IPS-18a (cell line): ENCODE data around the gene SAP30BP.

Experiments
- H3K27ac ChIP-seq: one replicate; pipeline ENCODE4 v1.5.1; 2013; ENCODE audit warnings: low read length
- H3K27me3 ChIP-seq: one replicate; pipeline ENCODE4 v1.6.1; 2013; ENCODE audit warnings: mild to moderate bottlenecking, low read length; ENCODE audit not compliant: control insufficient read depth, insufficient read depth
- H3K36me3 ChIP-seq: one replicate; pipeline ENCODE4 v1.6.1; 2013; ENCODE audit warnings: low read depth, low read length; ENCODE audit not compliant: control insufficient read depth
- H3K4me1 ChIP-seq: one replicate; pipeline ENCODE4 v1.6.1; 2013; ENCODE audit warnings: low read depth, low read length; ENCODE audit not compliant: control insufficient read depth
- H3K4me3 ChIP-seq: one replicate; pipeline ENCODE4 v1.5.1; 2013; ENCODE audit warnings: low read length
- H3K9ac ChIP-seq: one replicate; pipeline ENCODE4 v1.6.1; 2013; ENCODE audit warnings: mild to moderate bottlenecking, low read length, moderate library complexity
- H3K9me3 ChIP-seq: one replicate; pipeline ENCODE4 v1.6.1; 2013; ENCODE audit warnings: low read depth, low read length; ENCODE audit not compliant: control insufficient read depth

Gene SAP30BP

GRCh38 chr17:75642182-75642783, 24.9 kb upstream of the SAP30BP start:
- no peaks in the 10 kb centered on the region for H3K9me3 ChIP-seq
- H3K9ac ChIP-seq: no peak overlapping the region
- H3K27ac ChIP-seq: no peak overlapping the region
- no peaks in the 10 kb centered on the region for H3K36me3 ChIP-seq
- H3K4me3 ChIP-seq: no peak overlapping the region
- H3K4me1 ChIP-seq: peaks cover 12% of the 10 kb centered on the region
- H3K27me3 ChIP-seq: no peaks in the 10 kb centered on the region

- no peaks in the 10 kb centered on the region for H3K27me3 ChIP-seq
- H3K4me3 ChIP-seq: no peak overlapping the region
- H3K4me1 ChIP-seq: peaks cover 12% of the 10 kb centered on the region
- no peaks in the 10 kb centered on the region for H3K9me3 ChIP-seq
- H3K36me3 ChIP-seq: no peaks in the 10 kb centered on the region
- H3K27ac ChIP-seq: no peak overlapping the region
- no peak overlapping the region for H3K9ac ChIP-seq
These were observed 24.1 kb upstream of the SAP30BP start for GRCh38 chr17:75642784-75643642.

DNA sequence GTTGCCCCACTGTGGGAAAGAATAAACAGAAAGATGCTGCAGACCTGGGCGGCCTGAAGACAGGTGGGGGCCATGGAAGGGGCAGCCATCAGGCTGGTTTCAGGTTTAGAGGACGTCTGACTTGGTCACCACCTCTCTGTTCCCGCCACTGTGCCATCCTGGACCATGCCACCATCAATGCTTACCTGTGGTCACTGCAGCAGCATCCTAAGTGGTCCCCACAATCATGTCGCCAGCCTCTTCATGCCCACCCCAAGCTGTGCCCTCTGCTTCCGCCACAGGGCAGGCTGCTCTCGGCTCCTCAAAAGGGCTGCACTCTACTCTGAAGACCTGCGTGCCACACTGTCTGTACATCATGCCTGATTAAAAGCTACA, 23.5 kb upstream of the SAP30BP start:
- H3K4me3 ChIP-seq: no peak overlapping the region
- no peaks in the 10 kb centered on the region for H3K9me3 ChIP-seq
- peaks cover 12% of the 10 kb centered on the region for H3K4me1 ChIP-seq
- H3K27ac ChIP-seq: no peak overlapping the region
- H3K9ac ChIP-seq: no peak overlapping the region
- no peaks in the 10 kb centered on the region for H3K27me3 ChIP-seq
- no peaks in the 10 kb centered on the region for H3K36me3 ChIP-seq

GRCh38 chr17:75645501-75645888, 21.6 kb upstream of the SAP30BP start:
- Histone ChIP-seq H3K27me3 (no peaks in the 10 kb centered on the region), H3K27ac (no peak overlapping the region), H3K4me1 (peaks cover 12% of the 10 kb centered on the region), H3K9me3 (no peaks in the 10 kb centered on the region), H3K36me3 (peaks cover 9% of the 10 kb centered on the region), H3K9ac (no peak overlapping the region), H3K4me3 (no peak overlapping the region)

DNA sequence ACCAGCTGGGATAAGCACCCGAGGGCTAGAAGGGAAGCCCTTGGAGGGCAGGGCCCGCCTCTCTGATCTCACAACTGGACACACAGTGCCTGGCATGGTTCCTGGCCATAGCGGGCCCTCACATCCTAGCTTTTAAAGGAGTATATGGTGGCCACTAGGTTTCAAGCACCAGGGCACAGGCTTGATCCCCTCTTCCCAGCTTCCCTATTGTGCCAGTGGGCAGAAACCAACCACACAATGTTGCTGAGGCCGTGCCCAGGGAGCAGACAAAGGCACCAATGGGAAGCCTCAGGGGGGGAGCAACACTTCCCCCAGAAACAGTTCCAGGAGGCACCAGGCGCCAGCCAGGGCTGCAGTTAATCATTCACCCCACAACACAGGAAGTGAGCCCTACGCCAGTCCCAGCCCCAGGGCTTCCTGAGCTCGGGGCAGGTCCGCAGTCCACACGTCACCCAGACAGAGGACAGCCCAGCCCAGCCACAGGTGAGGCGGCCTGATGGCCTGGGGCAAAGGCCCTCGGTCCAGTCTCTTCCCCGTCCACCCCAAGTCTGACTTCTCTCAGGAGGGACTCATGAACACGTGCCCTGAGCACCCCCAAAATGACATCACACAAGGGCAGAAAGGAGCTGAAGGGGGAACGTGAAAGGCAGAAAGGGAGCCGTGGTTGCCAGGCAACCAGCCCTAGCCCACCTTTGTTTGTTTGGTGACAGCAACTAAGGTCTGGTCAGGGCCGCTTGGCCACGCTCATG, 21.1 kb upstream of the SAP30BP start:
- H3K9me3 ChIP-seq: no peaks in the 10 kb centered on the region
- H3K27me3 ChIP-seq: no peaks in the 10 kb centered on the region
- peaks cover 15% of the 10 kb centered on the region for H3K36me3 ChIP-seq
- H3K4me1 ChIP-seq: peaks cover 12% of the 10 kb centered on the region
- H3K4me3 ChIP-seq: no peak overlapping the region
- no peak overlapping the region for H3K27ac ChIP-seq
- H3K9ac ChIP-seq: no peak overlapping the region

DNA sequence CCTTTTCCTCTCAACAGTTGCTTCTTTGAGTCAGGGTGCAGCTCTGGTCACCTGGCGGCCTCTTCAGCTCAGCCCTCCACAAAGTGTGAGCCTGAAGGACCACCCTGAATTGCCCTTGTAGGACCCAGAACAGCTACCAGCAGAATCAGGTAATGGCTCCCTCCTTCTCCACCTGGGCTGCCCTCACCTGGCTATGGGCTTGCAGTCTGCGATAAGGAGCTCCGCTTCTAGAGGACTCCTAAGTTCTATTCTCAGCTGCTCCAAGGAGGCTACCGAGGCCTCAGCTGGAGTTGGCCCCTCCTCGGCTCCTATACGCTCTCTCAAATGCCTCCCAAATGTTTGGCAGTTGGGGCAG, 20.5 kb upstream of the SAP30BP start:
- Histone ChIP-seq H3K27me3 (no peaks in the 10 kb centered on the region), H3K9me3 (no peaks in the 10 kb centered on the region), H3K4me3 (no peak overlapping the region), H3K4me1 (peaks cover 12% of the 10 kb centered on the region), H3K36me3 (peaks cover 16% of the 10 kb centered on the region), H3K27ac (no peak overlapping the region), H3K9ac (no peak overlapping the region)

DNA sequence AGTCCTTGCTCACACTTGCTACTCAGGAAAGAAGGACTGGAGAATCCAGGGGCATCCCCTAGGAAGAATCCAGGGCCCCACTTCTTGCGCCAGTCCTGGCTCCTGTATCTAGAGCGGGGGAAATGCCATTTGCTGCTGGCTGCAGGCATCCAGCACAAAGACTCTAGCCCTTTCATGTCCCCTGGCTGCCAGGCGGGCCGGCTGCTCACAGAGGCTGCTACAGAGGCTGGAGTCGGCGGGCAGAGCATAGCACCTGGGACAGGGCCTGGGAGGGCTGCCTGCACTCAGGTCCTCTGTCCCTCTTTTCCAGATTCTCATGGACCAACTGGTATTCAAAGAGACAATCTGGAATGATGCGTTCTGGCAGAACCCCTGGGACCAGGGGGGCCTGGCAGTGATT, 20.1 kb upstream of the SAP30BP start:
- H3K36me3 ChIP-seq: peaks cover 16% of the 10 kb centered on the region
- no peaks in the 10 kb centered on the region for H3K9me3 ChIP-seq
- no peak overlapping the region for H3K9ac ChIP-seq
- peaks cover 12% of the 10 kb centered on the region for H3K4me1 ChIP-seq
- H3K27ac ChIP-seq: no peak overlapping the region
- H3K4me3 ChIP-seq: no peak overlapping the region
- no peaks in the 10 kb centered on the region for H3K27me3 ChIP-seq

DNA sequence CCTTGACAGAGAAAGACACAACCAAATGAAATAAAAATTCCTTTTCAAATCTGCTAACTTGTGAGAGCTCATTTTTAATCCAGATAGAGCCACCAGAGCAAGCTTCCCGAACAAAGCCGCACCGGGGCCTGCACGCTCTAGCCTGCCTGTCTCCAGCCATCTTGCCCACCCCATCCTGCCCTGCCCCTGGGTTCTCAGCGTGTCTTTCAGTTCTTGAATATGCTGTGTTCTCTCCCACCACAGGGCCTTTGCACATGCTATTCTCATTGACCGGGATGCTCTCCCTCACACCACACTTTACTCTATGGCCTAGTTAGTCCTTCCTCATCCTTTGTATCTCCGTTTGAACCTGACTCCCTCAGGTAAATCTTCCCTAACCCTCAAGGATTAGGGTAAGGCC, 19.2 kb upstream of the SAP30BP start:
- Histone ChIP-seq H3K36me3 (peaks cover 16% of the 10 kb centered on the region), H3K4me1 (peaks cover 7% of the 10 kb centered on the region), H3K27ac (no peak overlapping the region), H3K9ac (no peak overlapping the region), H3K27me3 (no peaks in the 10 kb centered on the region), H3K9me3 (no peaks in the 10 kb centered on the region), H3K4me3 (no peak overlapping the region)

- Histone ChIP-seq H3K4me1 (no peaks in the 10 kb centered on the region), H3K4me3 (no peak overlapping the region), H3K9me3 (no peaks in the 10 kb centered on the region), H3K27me3 (no peaks in the 10 kb centered on the region), H3K36me3 (peaks cover 16% of the 10 kb centered on the region), H3K9ac (no peak overlapping the region), H3K27ac (no peak overlapping the region)
These were observed 17.5 kb upstream of the SAP30BP start for GRCh38 chr17:75649687-75650086.

GRCh38 chr17:75650874-75651273, 16.3 kb upstream of the SAP30BP start:
- H3K9me3 ChIP-seq: no peaks in the 10 kb centered on the region
- no peaks in the 10 kb centered on the region for H3K27me3 ChIP-seq
- H3K4me1 ChIP-seq: no peaks in the 10 kb centered on the region
- H3K9ac ChIP-seq: no peak overlapping the region
- no peak overlapping the region for H3K4me3 ChIP-seq
- peaks cover 16% of the 10 kb centered on the region for H3K36me3 ChIP-seq
- no peak overlapping the region for H3K27ac ChIP-seq

GRCh38 chr17:75652341-75652740, 14.8 kb upstream of the SAP30BP start:
- Histone ChIP-seq H3K36me3 (peaks cover 16% of the 10 kb centered on the region), H3K9ac (no peak overlapping the region), H3K9me3 (no peaks in the 10 kb centered on the region), H3K4me1 (no peaks in the 10 kb centered on the region), H3K27ac (no peak overlapping the region), H3K4me3 (no peak overlapping the region), H3K27me3 (no peaks in the 10 kb centered on the region)
